ENCODE measurements around the gene WDR86.

WDR86 gene

DNA sequence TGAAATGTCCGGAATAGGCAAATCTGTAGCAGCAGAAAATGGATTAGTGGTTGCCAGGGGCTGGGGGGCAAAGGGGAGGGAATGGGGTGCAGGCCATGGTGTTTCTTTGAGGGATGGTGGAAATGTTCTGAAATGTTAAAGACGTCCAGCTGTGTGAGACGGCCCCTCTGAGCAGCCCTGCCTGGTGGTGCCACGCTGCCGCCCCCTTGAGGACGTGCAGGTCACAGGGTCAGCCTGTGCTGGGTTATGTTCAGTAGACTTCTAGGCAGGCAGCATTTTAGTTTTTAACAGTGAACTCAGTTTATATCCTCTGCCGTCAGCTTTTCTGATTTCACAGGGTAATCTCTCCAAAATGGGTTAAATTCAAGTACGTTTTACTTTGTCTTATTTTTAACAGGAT is 58.8 kb downstream of the WDR86 start:
- Histone ChIP-seq H3K36me3 (ENCODE audit: insufficient read depth, low read length) (peaks cover 84% of the 10 kb centered on the region), H3K4me1 (ENCODE audit: insufficient read depth, low read length) (no peaks in the 10 kb centered on the region), H3K9me3 (ENCODE audit: insufficient read depth, low read depth, low read length) (no peaks in the 10 kb centered on the region), H3K27me3 (ENCODE audit: insufficient read depth, low read length) (no peaks in the 10 kb centered on the region), H3K27ac (ENCODE audit: low read depth, low read length) (no peak overlapping the region), H3K9ac (ENCODE audit: low read depth, low read length) (no peak overlapping the region), H3K4me3 (ENCODE audit: low read length) (no peak overlapping the region)
- 70% methylated on average over 8 of the region's 8 CpGs for WGBS

GRCh38 chr7:151349507-151349853 is 60.4 kb downstream of the WDR86 start:
- Histone ChIP-seq H3K9me3 (ENCODE audit: insufficient read depth, low read depth, low read length) (no peaks in the 10 kb centered on the region), H3K4me3 (ENCODE audit: low read length) (no peak overlapping the region), H3K36me3 (ENCODE audit: insufficient read depth, low read length) (peaks cover 80% of the 10 kb centered on the region), H3K27ac (ENCODE audit: low read depth, low read length) (no peak overlapping the region), H3K9ac (ENCODE audit: low read depth, low read length) (no peak overlapping the region), H3K4me1 (ENCODE audit: insufficient read depth, low read length) (no peaks in the 10 kb centered on the region), H3K27me3 (ENCODE audit: insufficient read depth, low read length) (no peaks in the 10 kb centered on the region)
- WGBS: 94% methylated on average over 5 of the region's 5 CpGs

GRCh38 chr7:151348970-151349369 is 60.9 kb downstream of the WDR86 start:
- no peaks in the 10 kb centered on the region for H3K4me1 ChIP-seq (ENCODE audit: insufficient read depth, low read length)
- H3K9ac ChIP-seq (ENCODE audit: low read depth, low read length): no peak overlapping the region
- 97% methylated on average over 4 of the region's 4 CpGs for WGBS
- H3K27me3 ChIP-seq (ENCODE audit: insufficient read depth, low read length): no peaks in the 10 kb centered on the region
- no peak overlapping the region for H3K4me3 ChIP-seq (ENCODE audit: low read length)
- no peak overlapping the region for H3K27ac ChIP-seq (ENCODE audit: low read depth, low read length)
- no peaks in the 10 kb centered on the region for H3K9me3 ChIP-seq (ENCODE audit: insufficient read depth, low read depth, low read length)
- peaks cover 76% of the 10 kb centered on the region for H3K36me3 ChIP-seq (ENCODE audit: insufficient read depth, low read length)

- Histone ChIP-seq H3K4me3 (ENCODE audit: low read length) (no peak overlapping the region), H3K9me3 (ENCODE audit: insufficient read depth, low read depth, low read length) (no peaks in the 10 kb centered on the region), H3K9ac (ENCODE audit: low read depth, low read length) (no peak overlapping the region), H3K4me1 (ENCODE audit: insufficient read depth, low read length) (peaks cover 4% of the 10 kb centered on the region; the same call in 1 of the 2 replicates), H3K36me3 (ENCODE audit: insufficient read depth, low read length) (peaks cover 62% of the 10 kb centered on the region), H3K27ac (ENCODE audit: low read depth, low read length) (no peak overlapping the region), H3K27me3 (ENCODE audit: insufficient read depth, low read length) (no peaks in the 10 kb centered on the region)
- WGBS: 98% methylated on average over 4 of the region's 6 CpGs
Measured at GRCh38 chr7:151347200-151347599, 62.6 kb downstream of the WDR86 start.

DNA sequence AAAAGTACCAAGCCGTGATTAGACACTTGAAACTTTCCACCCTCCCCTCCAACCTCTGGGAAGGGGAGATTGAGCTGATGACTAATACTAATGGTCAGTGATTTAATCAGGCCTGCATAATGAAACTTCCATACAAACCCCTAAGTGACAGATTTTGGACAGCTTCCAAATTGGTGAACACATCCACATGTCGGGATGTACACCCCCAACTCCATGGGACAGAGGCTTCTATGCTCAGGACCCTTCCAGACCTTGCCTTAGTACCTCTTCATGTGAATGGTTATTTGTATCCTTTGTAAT is 63.4 kb downstream of the WDR86 start:
- no peak overlapping the region for H3K9ac ChIP-seq (ENCODE audit: low read depth, low read length)
- no peaks in the 10 kb centered on the region for H3K9me3 ChIP-seq (ENCODE audit: insufficient read depth, low read depth, low read length)
- H3K27me3 ChIP-seq (ENCODE audit: insufficient read depth, low read length): no peaks in the 10 kb centered on the region
- H3K4me1 ChIP-seq (ENCODE audit: insufficient read depth, low read length): peaks cover 4% of the 10 kb centered on the region; the same call in 1 of the 2 replicates
- H3K4me3 ChIP-seq (ENCODE audit: low read length): no peak overlapping the region
- peaks cover 54% of the 10 kb centered on the region for H3K36me3 ChIP-seq (ENCODE audit: insufficient read depth, low read length)
- whole genome bisulfite sequencing: 100% methylated on average over 2 of the region's 2 CpGs
- H3K27ac ChIP-seq (ENCODE audit: low read depth, low read length): no peak overlapping the region

- WGBS: 94% methylated on average over 1 of the region's 2 CpGs
- Histone ChIP-seq H3K27ac (ENCODE audit: low read depth, low read length) (no peak overlapping the region), H3K4me1 (ENCODE audit: insufficient read depth, low read length) (peaks cover 4% of the 10 kb centered on the region; the same call in 1 of the 2 replicates), H3K27me3 (ENCODE audit: insufficient read depth, low read length) (no peaks in the 10 kb centered on the region), H3K4me3 (ENCODE audit: low read length) (no peak overlapping the region), H3K9ac (ENCODE audit: low read depth, low read length) (no peak overlapping the region), H3K9me3 (ENCODE audit: insufficient read depth, low read depth, low read length) (no peaks in the 10 kb centered on the region), H3K36me3 (ENCODE audit: insufficient read depth, low read length) (peaks cover 50% of the 10 kb centered on the region)
Measured at GRCh38 chr7:151345576-151346469, 64.0 kb downstream of the WDR86 start.

DNA sequence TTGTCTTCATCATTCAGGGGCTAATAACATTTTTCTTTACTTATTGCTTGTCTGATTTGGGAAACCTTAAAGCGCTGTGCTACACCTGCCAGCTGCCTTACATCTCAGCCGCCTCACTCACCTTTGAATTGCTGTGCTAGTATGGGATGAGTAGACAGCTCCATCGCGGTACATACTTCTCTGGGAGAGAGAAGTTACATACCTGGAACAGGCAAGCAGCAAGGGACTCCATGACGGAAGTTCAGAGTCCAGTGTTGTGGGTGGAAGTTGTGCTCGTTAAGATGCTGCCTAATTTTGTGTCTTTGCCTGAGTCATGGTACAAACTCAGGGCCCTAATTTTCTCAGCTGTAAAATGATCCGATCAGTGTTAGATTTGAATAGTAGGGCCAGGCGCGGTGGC is 66.3 kb downstream of the WDR86 start:
- Histone ChIP-seq H3K36me3 (ENCODE audit: insufficient read depth, low read length) (peaks cover 34% of the 10 kb centered on the region), H3K27me3 (ENCODE audit: insufficient read depth, low read length) (no peaks in the 10 kb centered on the region), H3K9ac (ENCODE audit: low read depth, low read length) (no peak overlapping the region), H3K4me1 (ENCODE audit: insufficient read depth, low read length) (peaks cover 4% of the 10 kb centered on the region; the same call in 1 of the 2 replicates), H3K27ac (ENCODE audit: low read depth, low read length) (no peak overlapping the region), H3K4me3 (ENCODE audit: low read length) (no peak overlapping the region), H3K9me3 (ENCODE audit: insufficient read depth, low read depth, low read length) (no peaks in the 10 kb centered on the region)
- WGBS: 96% methylated on average over 9 of the region's 9 CpGs

DNA sequence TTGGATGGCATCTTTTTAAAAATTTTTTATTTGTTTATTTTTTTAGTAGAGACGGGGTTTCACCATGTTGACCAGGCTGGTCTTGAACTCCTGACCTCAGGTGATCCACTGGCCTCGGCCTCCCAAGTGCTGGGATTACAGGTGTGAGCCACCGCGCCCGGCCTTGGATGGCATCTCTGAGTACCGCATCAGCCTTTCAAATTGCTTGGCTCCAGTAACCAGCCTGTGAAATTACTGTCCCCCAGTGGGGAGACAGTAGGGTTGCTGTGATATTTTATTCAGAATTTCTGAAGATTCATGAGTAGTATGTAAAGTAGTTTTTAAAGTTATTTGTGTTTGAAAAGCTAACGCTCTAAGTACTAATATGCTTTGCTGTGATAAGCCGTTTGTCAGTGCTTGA is 67.0 kb downstream of the WDR86 start:
- peak overlapping the region; percentile 96 for H3K4me3 ChIP-seq (ENCODE audit: low read length)
- H3K9ac ChIP-seq (ENCODE audit: low read depth, low read length): no peak overlapping the region
- H3K27me3 ChIP-seq (ENCODE audit: insufficient read depth, low read length): no peaks in the 10 kb centered on the region
- peaks cover 30% of the 10 kb centered on the region for H3K36me3 ChIP-seq (ENCODE audit: insufficient read depth, low read length)
- no peaks in the 10 kb centered on the region for H3K9me3 ChIP-seq (ENCODE audit: insufficient read depth, low read depth, low read length)
- peaks cover 4% of the 10 kb centered on the region; the same call in 1 of the 2 replicates for H3K4me1 ChIP-seq (ENCODE audit: insufficient read depth, low read length)
- 93% methylated on average over 8 of the region's 8 CpGs for WGBS
- no peak overlapping the region for H3K27ac ChIP-seq (ENCODE audit: low read depth, low read length)

DNA sequence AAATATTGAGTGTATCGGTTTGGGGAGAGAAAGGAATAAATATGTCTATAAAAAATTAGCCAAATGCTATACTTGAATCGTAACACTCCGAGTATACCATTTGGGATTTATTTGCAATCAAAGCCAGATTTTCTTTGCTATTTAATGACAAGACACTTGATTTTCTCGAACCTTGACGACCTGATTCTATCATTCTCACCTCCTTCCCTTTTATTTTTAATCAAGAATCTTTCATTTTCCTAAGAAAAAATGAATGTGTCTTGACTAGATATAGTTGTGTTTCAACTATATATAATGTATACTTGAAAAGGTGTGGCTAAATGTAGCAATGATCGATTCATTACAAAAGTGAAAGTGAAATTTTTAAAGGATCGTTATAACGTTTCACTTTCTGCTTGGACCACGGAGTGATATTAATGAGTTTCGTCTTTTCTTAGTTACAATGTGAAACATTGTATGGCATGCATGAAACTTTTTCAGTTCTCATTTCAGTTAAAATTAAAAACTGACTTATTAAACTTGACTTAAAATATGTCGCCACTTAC is 67.7 kb downstream of the WDR86 start:
- H3K9me3 ChIP-seq (ENCODE audit: insufficient read depth, low read depth, low read length): no peaks in the 10 kb centered on the region
- peak overlapping the region; percentile 96 for H3K4me3 ChIP-seq (ENCODE audit: low read length)
- H3K4me1 ChIP-seq (ENCODE audit: insufficient read depth, low read length): peaks cover 4% of the 10 kb centered on the region; the same call in 1 of the 2 replicates
- H3K27me3 ChIP-seq (ENCODE audit: insufficient read depth, low read length): no peaks in the 10 kb centered on the region
- peak overlapping the region; percentile 76 for H3K27ac ChIP-seq (ENCODE audit: low read depth, low read length)
- H3K36me3 ChIP-seq (ENCODE audit: insufficient read depth, low read length): peaks cover 24% of the 10 kb centered on the region
- H3K9ac ChIP-seq (ENCODE audit: low read depth, low read length): peak overlapping the region; percentile 81
- 27% methylated on average over 11 of the region's 11 CpGs for WGBS

- H3K4me1 ChIP-seq (ENCODE audit: insufficient read depth, low read length): peaks cover 4% of the 10 kb centered on the region; the same call in 1 of the 2 replicates
- H3K27me3 ChIP-seq (ENCODE audit: insufficient read depth, low read length): no peaks in the 10 kb centered on the region
- peaks cover 18% of the 10 kb centered on the region for H3K36me3 ChIP-seq (ENCODE audit: insufficient read depth, low read length)
- H3K4me3 ChIP-seq (ENCODE audit: low read length): peak within 1 kb of the TSS; percentile 96
- H3K27ac ChIP-seq (ENCODE audit: low read depth, low read length): peak within 1 kb of the TSS; percentile 76
- H3K9ac ChIP-seq (ENCODE audit: low read depth, low read length): peak within 1 kb of the TSS; percentile 81
- 3% methylated on average over 72 of the region's 72 CpGs for whole genome bisulfite sequencing
- H3K9me3 ChIP-seq (ENCODE audit: insufficient read depth, low read depth, low read length): no peaks in the 10 kb centered on the region
Measured at GRCh38 chr7:151341357-151342101, 68.3 kb downstream of the WDR86 start, which contains the start of gene NUB1. TSS of gene NUB1 (plus strand) at chr7:151341812. CDS start at chr7:151345350, 3,538 bp downstream.

GRCh38 chr7:151340794-151341356 is 69.0 kb downstream of the WDR86 start:
- 70% methylated on average over 10 of the region's 12 CpGs for WGBS
- 0 out of 2 replicates have a peak overlapping the region, but pooled peaks have one; percentile 29 for H3K9ac ChIP-seq (ENCODE audit: low read depth, low read length)
- H3K36me3 ChIP-seq (ENCODE audit: insufficient read depth, low read length): peaks cover 12% of the 10 kb centered on the region
- no peaks in the 10 kb centered on the region for H3K9me3 ChIP-seq (ENCODE audit: insufficient read depth, low read depth, low read length)
- H3K4me3 ChIP-seq (ENCODE audit: low read length): peak overlapping the region; percentile 96
- no peaks in the 10 kb centered on the region for H3K27me3 ChIP-seq (ENCODE audit: insufficient read depth, low read length)
- peaks cover 4% of the 10 kb centered on the region; the same call in 1 of the 2 replicates for H3K4me1 ChIP-seq (ENCODE audit: insufficient read depth, low read length)
- H3K27ac ChIP-seq (ENCODE audit: low read depth, low read length): no peak overlapping the region
